Trophoblast cell (in vitro differentiated cells and primary cell): ENCODE measurements around the gene BLM.

Source experiments
- DNase-seq, 2 donors: peaks; one replicate each; pipeline ENCODE4 v3.0.0-alpha.2; 2016
- H2AFZ ChIP-seq: 2 replicates; pipeline ENCODE4 v1.6.1; 2013; ENCODE audit warnings: low read length, moderate library complexity, mild to moderate bottlenecking; ENCODE audit not compliant: insufficient read depth, poor library complexity
- H2AK5ac ChIP-seq: 2 replicates; pipeline ENCODE4 v1.6.1; 2013; ENCODE audit warnings: mild to moderate bottlenecking, low read length
- H2BK120ac ChIP-seq: 2 replicates; pipeline ENCODE4 v1.6.1; 2013; ENCODE audit warnings: low read length, mild to moderate bottlenecking, moderate library complexity; ENCODE audit not compliant: insufficient read depth, poor library complexity
- H2BK12ac ChIP-seq: 2 replicates; pipeline ENCODE4 v1.6.1; 2013; ENCODE audit warnings: mild to moderate bottlenecking, low read length, moderate library complexity
- H2BK5ac ChIP-seq: 2 replicates; pipeline ENCODE4 v1.6.1; 2013; ENCODE audit warnings: low read length, low read depth, moderate library complexity, mild to moderate bottlenecking; ENCODE audit not compliant: poor library complexity
- H3K14ac ChIP-seq: 2 replicates; pipeline ENCODE4 v1.6.1; 2013; ENCODE audit warnings: mild to moderate bottlenecking, low read length
- H3K18ac ChIP-seq: 2 replicates; pipeline ENCODE4 v1.6.1; 2013; ENCODE audit warnings: mild to moderate bottlenecking, low read length
- H3K23ac ChIP-seq: 2 replicates; pipeline ENCODE4 v1.6.1; 2013; ENCODE audit warnings: low read length
- H3K27ac ChIP-seq: 2 replicates; pipeline ENCODE4 v1.5.1; 2013; ENCODE audit warnings: low read depth, mild to moderate bottlenecking, inconsistent platforms, low read length, moderate library complexity
- H3K27me3 ChIP-seq: 2 replicates; pipeline ENCODE4 v1.6.1; 2013; ENCODE audit warnings: inconsistent platforms, mild to moderate bottlenecking, low read length, moderate library complexity; ENCODE audit not compliant: insufficient read depth
- H3K36me3 ChIP-seq, 2 experiments: 1 replicate in 1 of 2; 2 replicates in 1 of 2; pipeline ENCODE4 v1.6.1; 2013; ENCODE audit warnings: low read length in 2 of 2, mild to moderate bottlenecking in 2 of 2, moderate library complexity in 1 of 2; ENCODE audit not compliant: insufficient read depth in 2 of 2, control insufficient read depth in 1 of 2
- H3K4ac ChIP-seq: 2 replicates; pipeline ENCODE4 v1.6.1; 2013; ENCODE audit warnings: low read depth, mild to moderate bottlenecking, low read length, moderate library complexity
- H3K4me1 ChIP-seq, 2 experiments: 1 replicate in 1 of 2; 2 replicates in 1 of 2; pipeline ENCODE4 v1.6.1; 2013; ENCODE audit warnings: low read length in 2 of 2, mild to moderate bottlenecking in 2 of 2, moderate library complexity in 1 of 2; ENCODE audit not compliant: insufficient read depth in 2 of 2, control insufficient read depth in 1 of 2
- H3K4me2 ChIP-seq: 2 replicates; pipeline ENCODE4 v1.6.1; 2013; ENCODE audit warnings: inconsistent platforms, mild to moderate bottlenecking, low read length, moderate library complexity
- H3K4me3 ChIP-seq: 2 replicates; pipeline ENCODE4 v1.5.1; 2013; ENCODE audit warnings: mild to moderate bottlenecking, low read depth, low read length, inconsistent platforms
- H3K79me1 ChIP-seq: one replicate; pipeline ENCODE4 v1.6.1; 2013; ENCODE audit warnings: low read length
- H3K79me2 ChIP-seq: 2 replicates; pipeline ENCODE4 v1.6.1; 2013; ENCODE audit warnings: low read length, mild to moderate bottlenecking; ENCODE audit not compliant: control insufficient read depth, insufficient read depth, poor library complexity
- H3K9ac ChIP-seq: 2 replicates; pipeline ENCODE4 v1.6.1; 2013; ENCODE audit warnings: mild to moderate bottlenecking, low read length
- H3K9me3 ChIP-seq: 2 replicates; pipeline ENCODE4 v1.6.1; 2013; ENCODE audit warnings: low read depth, mild to moderate bottlenecking, control low read depth, inconsistent platforms, low read length; ENCODE audit not compliant: insufficient read depth
- H4K12ac ChIP-seq: 2 replicates; pipeline ENCODE4 v1.6.1; 2013; ENCODE audit warnings: low read depth, mild to moderate bottlenecking, low read length, moderate library complexity
- H4K8ac ChIP-seq: 2 replicates; pipeline ENCODE4 v1.6.1; 2013; ENCODE audit warnings: low read depth, mild to moderate bottlenecking, low read length, moderate library complexity
- H4K91ac ChIP-seq: one replicate; pipeline ENCODE4 v1.6.1; 2013; ENCODE audit warnings: low read depth, mild to moderate bottlenecking, low read length, moderate library complexity
- WGBS: extraction: QIAGEN DNeasy Blood & Tissue Kit; methylation state at CpG from one replicate; pipeline ENCODE4 v1.1.7; 2013; ENCODE audit warnings: missing lambda C conversion rate; ENCODE audit not compliant: insufficient read length, insufficient coverage; ENCODE audit errors: extremely low coverage; 5-methylcytosine and 5-hydroxymethylcytosine counted together

BLM gene

DNA sequence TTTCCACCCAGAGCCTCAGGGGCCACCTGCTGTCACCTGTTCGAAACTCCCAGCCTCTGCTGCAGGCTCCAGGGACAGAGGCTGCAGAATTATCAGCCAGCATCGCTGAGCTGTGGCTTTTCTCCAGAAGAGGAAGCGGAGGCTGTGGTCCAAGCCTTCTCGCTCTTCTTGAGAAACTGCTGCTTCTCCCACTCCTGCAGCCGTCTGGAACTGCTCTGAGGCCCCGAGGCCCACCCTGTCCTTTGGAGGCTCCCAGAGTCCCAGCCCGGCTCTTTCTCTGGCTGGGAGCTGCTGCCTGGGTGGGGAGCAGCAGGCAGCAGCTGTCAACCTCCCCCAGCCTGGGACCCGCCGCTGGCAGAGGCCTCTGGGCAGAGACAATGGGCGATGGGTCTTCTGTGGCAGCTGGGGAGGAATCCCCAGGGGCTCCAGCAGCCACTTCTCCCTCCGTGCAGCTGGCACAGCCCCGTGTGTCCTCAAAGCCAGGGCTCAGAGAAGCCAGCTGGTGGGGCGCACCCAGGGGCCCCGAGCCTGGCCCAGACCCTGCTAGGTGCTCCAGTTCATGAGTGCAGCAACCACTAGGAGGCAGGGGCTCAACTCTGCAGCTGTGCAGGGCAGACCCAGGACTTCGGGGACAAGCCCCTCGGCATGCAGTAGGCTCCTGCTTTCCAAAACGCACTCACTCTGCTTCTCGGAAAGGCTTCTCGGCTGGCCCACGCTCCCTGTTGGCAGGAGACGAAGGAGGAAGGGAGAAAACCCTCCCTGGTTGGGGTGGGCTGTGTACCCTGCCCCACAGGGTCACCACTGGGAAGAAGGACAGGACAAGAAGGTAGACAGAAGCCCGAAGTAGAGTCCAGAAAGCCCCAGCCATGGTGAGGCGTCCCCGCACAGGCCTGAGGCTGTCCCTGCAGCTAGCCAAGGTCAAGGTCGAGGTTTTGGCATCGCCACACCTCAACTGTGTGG is 101.4 kb downstream of the BLM start:
- Histone ChIP-seq H4K8ac (no peak overlapping the region), H3K4me2 (no peak overlapping the region), H4K91ac (no peak overlapping the region), H2AK5ac (no peak overlapping the region), H3K4me3 (no peak overlapping the region), H3K23ac (no peak overlapping the region), H3K4me1 (no peaks in the 10 kb centered on the region), H3K18ac (no peak overlapping the region), H3K79me1 (no peaks in the 10 kb centered on the region), H3K9ac (no peak overlapping the region), H3K14ac (no peak overlapping the region), H3K36me3 (peaks cover 2 to 5% of the 10 kb centered on the region in 2 experiments), H4K12ac (no peak overlapping the region), H3K27ac (no peak overlapping the region), H2AFZ (no peak overlapping the region), H3K4ac (no peak overlapping the region), H3K79me2 (no peaks in the 10 kb centered on the region), H2BK12ac (no peak overlapping the region), H3K9me3 (no peaks in the 10 kb centered on the region), H3K27me3 (no peaks in the 10 kb centered on the region), H2BK120ac (no peak overlapping the region), H2BK5ac (no peak overlapping the region)
- no peak for DNase-seq
- no CpG with 5 or more reads among the region's 26 CpGs for WGBS

DNA sequence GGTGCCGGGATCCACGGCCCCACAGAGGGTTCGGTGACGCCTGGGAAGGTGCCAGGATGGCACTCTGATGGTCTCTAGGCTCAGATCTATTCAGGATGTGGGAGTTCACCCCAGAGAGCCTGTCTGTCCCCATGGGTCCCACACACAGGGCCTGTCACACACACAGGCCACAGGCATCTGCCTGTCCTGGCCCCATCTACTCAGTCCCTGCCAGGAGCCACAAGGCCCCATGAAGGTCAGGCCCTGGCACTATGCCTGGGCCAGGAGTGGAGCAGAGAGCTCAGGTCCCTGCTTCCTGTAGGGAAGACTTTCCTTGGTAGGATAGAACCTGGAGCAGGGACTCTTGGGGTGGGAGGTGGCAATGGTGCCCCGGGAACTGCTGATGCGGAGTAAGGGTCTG is 102.2 kb downstream of the BLM start:
- H3K9ac ChIP-seq: no peak overlapping the region
- no peak overlapping the region for H2BK12ac ChIP-seq
- WGBS: no CpG with 5 or more reads among the region's 6 CpGs
- no peak overlapping the region for H3K27ac ChIP-seq
- H4K91ac ChIP-seq: no peak overlapping the region
- no peak overlapping the region for H3K18ac ChIP-seq
- H4K12ac ChIP-seq: no peak overlapping the region
- no peak overlapping the region for H2AFZ ChIP-seq
- no peak overlapping the region for H2BK120ac ChIP-seq
- H3K4me3 ChIP-seq: no peak overlapping the region
- H2AK5ac ChIP-seq: no peak overlapping the region
- H3K14ac ChIP-seq: no peak overlapping the region
- H2BK5ac ChIP-seq: no peak overlapping the region
- H3K4me1 ChIP-seq: peaks cover 0 to 3% of the 10 kb centered on the region in 2 experiments
- no peak overlapping the region for H3K4me2 ChIP-seq
- no peak overlapping the region for H3K4ac ChIP-seq
- H3K23ac ChIP-seq: no peak overlapping the region
- DNase-seq: no peak
- peaks cover 2 to 3% of the 10 kb centered on the region in 2 experiments for H3K36me3 ChIP-seq
- H3K27me3 ChIP-seq: no peaks in the 10 kb centered on the region
- H4K8ac ChIP-seq: no peak overlapping the region
- H3K79me1 ChIP-seq: no peaks in the 10 kb centered on the region
- no peaks in the 10 kb centered on the region for H3K79me2 ChIP-seq
- H3K9me3 ChIP-seq: no peaks in the 10 kb centered on the region

DNA sequence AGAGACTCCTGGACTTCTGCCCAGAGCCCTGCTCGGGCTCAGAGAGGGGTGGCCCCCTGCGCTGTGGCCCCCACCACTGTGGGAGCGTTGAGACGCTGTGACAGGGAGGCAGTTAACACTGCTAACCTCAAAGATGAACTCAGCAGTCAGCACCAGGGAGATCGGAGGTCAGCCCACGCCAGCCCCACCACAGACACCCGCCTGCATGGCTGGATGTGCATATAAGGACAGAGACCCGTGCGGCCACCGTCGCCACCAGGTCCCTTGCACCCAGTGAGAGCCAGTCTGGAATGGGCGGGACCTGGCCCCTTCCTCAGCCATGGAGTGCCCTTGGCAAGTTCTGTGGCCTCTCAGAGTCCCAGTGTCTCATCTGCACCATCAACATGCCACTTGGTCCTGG is 102.7 kb downstream of the BLM start:
- H3K27me3 ChIP-seq: no peaks in the 10 kb centered on the region
- peaks cover 0 to 3% of the 10 kb centered on the region in 2 experiments for H3K4me1 ChIP-seq
- no peaks in the 10 kb centered on the region for H3K79me1 ChIP-seq
- no peak overlapping the region for H3K4me2 ChIP-seq
- H4K91ac ChIP-seq: no peak overlapping the region
- H3K4me3 ChIP-seq: no peak overlapping the region
- H4K12ac ChIP-seq: no peak overlapping the region
- H2BK12ac ChIP-seq: no peak overlapping the region
- peaks cover 2% of the 10 kb centered on the region in 2 experiments for H3K36me3 ChIP-seq
- no peak overlapping the region for H2BK120ac ChIP-seq
- no peak overlapping the region for H2AK5ac ChIP-seq
- no peak overlapping the region for H4K8ac ChIP-seq
- no peak overlapping the region for H3K23ac ChIP-seq
- H2AFZ ChIP-seq: no peak overlapping the region
- no peak overlapping the region for H3K4ac ChIP-seq
- no peak overlapping the region for H2BK5ac ChIP-seq
- H3K18ac ChIP-seq: no peak overlapping the region
- no peak overlapping the region for H3K14ac ChIP-seq
- no peaks in the 10 kb centered on the region for H3K9me3 ChIP-seq
- DNase-seq: no peak
- H3K27ac ChIP-seq: no peak overlapping the region
- WGBS: no CpG with 5 or more reads among the region's 12 CpGs
- H3K79me2 ChIP-seq: no peaks in the 10 kb centered on the region
- no peak overlapping the region for H3K9ac ChIP-seq

DNA sequence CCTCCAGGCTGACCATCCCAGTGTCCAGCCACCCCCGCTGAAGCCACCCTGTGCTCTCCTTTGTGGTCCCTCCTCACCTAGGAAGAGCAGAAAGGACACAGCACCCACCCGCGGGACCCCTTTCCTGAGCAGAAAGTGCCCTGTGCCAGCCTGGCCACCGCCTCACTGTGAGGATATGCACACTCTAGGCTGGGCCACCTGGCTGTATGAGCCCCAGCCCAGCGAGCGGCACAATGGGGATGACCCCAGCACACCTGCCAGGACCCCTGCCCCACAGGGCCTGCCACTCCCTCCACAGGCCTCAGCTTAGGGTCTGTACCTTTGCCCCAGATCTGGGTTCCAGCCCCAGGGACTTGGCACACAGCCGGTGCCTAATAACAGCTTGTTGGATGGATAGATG is 103.3 kb downstream of the BLM start:
- Histone ChIP-seq H2AFZ (no peak overlapping the region), H3K79me2 (no peaks in the 10 kb centered on the region), H3K9me3 (no peaks in the 10 kb centered on the region), H3K79me1 (no peaks in the 10 kb centered on the region), H2AK5ac (no peak overlapping the region), H3K4me1 (peaks cover 0 to 3% of the 10 kb centered on the region in 2 experiments), H3K9ac (no peak overlapping the region), H3K4me3 (no peak overlapping the region), H3K14ac (no peak overlapping the region), H4K8ac (no peak overlapping the region), H2BK12ac (no peak overlapping the region), H3K27ac (no peak overlapping the region), H3K4me2 (no peak overlapping the region), H4K91ac (no peak overlapping the region), H3K27me3 (no peaks in the 10 kb centered on the region), H3K18ac (no peak overlapping the region), H3K23ac (no peak overlapping the region), H3K36me3 (peaks cover 0 to 2% of the 10 kb centered on the region in 2 experiments), H4K12ac (no peak overlapping the region), H2BK5ac (no peak overlapping the region), H3K4ac (no peak overlapping the region), H2BK120ac (no peak overlapping the region)
- no peak for DNase-seq
- no CpG with 5 or more reads among the region's 7 CpGs for WGBS
